Activated naive CD4-positive, alpha-beta T cell (primary cell): ENCODE measurements around the gene FOXD4L6.
"Not testable (repeated sequence)": the region's sequence is repeated elsewhere in the genome, so short reads cannot be mapped to it uniquely, and the experiment has no call there.

Source experiments
- DNase-seq, 4 experiments: peaks; one replicate each; lab custom pipeline; 2025; lab: John Stamatoyannopoulos, UW

Gene FOXD4L6

GRCh38 chr9:41128581-41128980, at the start of gene FOXD4L6:
Gene FOXD4L6 (minus strand): TSS chr9:41128681. CDS start chr9:41128383, 298 bp downstream.
- not testable (repeated sequence) for DNase-seq

- DNase-seq = not testable (repeated sequence)
These were observed 46.5 kb upstream of the FOXD4L6 start for GRCh38 chr9:41174994-41175393.

GRCh38 chr9:41150116-41150515, 21.6 kb upstream of the FOXD4L6 start:
- not testable (repeated sequence) for DNase-seq

GRCh38 chr9:41141878-41142277, 13.4 kb upstream of the FOXD4L6 start:
- DNase-seq = not testable (repeated sequence)

GRCh38 chr9:41126746-41127446, 1.6 kb downstream of the FOXD4L6 start:
- DNase-seq = not testable (repeated sequence)

GRCh38 chr9:41125936-41126335, 2.5 kb downstream of the FOXD4L6 start:
- DNase-seq = not testable (repeated sequence)

GRCh38 chr9:41125109-41125658, 3.3 kb downstream of the FOXD4L6 start:
- DNase-seq = not testable (repeated sequence)

GRCh38 chr9:41124250-41125108, 4.0 kb downstream of the FOXD4L6 start:
- DNase-seq = not testable (repeated sequence)

GRCh38 chr9:41123812-41124211, 4.7 kb downstream of the FOXD4L6 start:
- DNase-seq = not testable (repeated sequence)

- DNase-seq = not testable (repeated sequence)
These were observed 5.1 kb downstream of the FOXD4L6 start for GRCh38 chr9:41123396-41123795.

- not testable (repeated sequence) for DNase-seq
These were observed 7.8 kb downstream of the FOXD4L6 start for GRCh38 chr9:41120696-41121095.

- not testable (repeated sequence) for DNase-seq
These were observed 8.8 kb downstream of the FOXD4L6 start for GRCh38 chr9:41119719-41120118.

- DNase-seq = not testable (repeated sequence)
These were observed 9.2 kb downstream of the FOXD4L6 start for GRCh38 chr9:41119311-41119710.

- DNase-seq = not testable (repeated sequence)
These were observed 15.1 kb downstream of the FOXD4L6 start for GRCh38 chr9:41113348-41113747.

GRCh38 chr9:41111414-41111813, 17.1 kb downstream of the FOXD4L6 start:
- not testable (repeated sequence) for DNase-seq

- not testable (repeated sequence) for DNase-seq
These were observed 17.6 kb downstream of the FOXD4L6 start for GRCh38 chr9:41110913-41111312.

- not testable (repeated sequence) for DNase-seq
These were observed 19.2 kb downstream of the FOXD4L6 start for GRCh38 chr9:41109253-41109652.

- DNase-seq = not testable (repeated sequence)
These were observed 19.7 kb downstream of the FOXD4L6 start for GRCh38 chr9:41108816-41109215.

GRCh38 chr9:41106472-41107116, 21.9 kb downstream of the FOXD4L6 start:
- DNase-seq = not testable (repeated sequence)

GRCh38 chr9:41105557-41106253, 22.8 kb downstream of the FOXD4L6 start:
- DNase-seq = not testable (repeated sequence)

- not testable (repeated sequence) for DNase-seq
These were observed 23.9 kb downstream of the FOXD4L6 start for GRCh38 chr9:41104542-41104941.
